ENCODE measurements around the gene STK11IP. TPM values are rescaled to one million over a fixed set of nuclear protein-coding genes. Genes with fewer than 3 reads are reported as not detected.
A peak's percentile ranks its signal among the peaks of the same experiment; 100 is the strongest.

The STK11IP gene
- total RNA-seq, 4 donors from 2014 or later: 19.4 to 62.6 (median 51.5) TPM

DNA sequence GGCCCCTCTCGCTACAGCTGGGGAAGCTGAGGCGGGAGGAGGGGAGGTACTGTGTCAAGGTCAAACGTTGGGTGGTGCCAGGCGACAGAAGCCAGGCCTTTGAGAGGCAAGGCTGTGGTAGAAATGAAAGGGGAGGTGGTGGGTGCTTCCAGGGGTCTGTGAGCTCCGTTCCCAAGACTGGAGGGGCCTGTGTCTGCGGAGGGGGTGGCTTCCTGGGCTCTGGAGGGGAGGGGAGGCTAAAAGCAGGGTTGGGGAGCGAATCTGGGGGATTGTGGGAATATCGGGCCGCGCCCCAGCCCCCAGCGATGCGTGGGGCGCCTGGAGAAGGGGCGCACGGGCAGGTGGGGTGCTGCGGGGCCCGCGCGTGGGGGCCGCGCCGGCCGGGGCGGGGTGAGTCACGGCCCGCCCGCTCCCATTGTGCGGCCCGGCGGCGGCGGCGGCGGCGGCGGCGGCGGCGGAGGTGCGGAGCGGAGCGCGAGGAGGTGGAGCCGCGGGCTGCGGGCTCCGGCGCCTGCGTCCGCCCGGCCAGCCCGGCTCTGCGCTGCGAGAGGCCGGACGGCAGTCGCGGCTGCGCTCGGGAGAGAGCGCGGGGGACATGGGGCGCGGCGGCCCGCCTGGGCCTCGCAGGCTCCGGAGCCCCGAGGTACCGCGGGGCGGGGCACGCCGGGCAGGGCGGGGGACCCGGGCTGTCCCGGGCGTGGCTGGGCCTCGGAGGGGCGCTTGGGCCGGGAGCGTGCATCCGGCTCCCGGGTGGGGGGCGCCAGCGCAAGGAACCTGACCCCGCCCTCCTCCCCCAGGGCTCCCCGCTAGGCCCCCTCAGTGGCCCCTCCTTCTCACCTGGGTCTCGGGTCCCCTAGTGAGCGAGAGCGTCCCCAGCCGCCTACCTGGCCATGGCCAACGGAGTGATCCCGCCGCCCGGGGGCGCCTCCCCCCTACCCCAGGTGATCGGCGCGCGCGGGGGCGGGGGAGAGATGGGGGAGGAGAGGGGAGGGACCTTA, 29.7 kb downstream of the STK11IP start, which contains the start of gene SLC4A3:
Gene SLC4A3 (plus strand): TSS at position 528 of the 998 bp plus-strand sequence. CDS start 363 bp downstream, at position 891.
- Histone ChIP-seq H3K4me3 (peak within 1 kb of the TSS; percentile 31 to 64 (median 54)), H3K27me3 (no peaks in the 10 kb centered on the region), H3K4me1 (peaks cover 0 to 8% (median 3%) of the 10 kb centered on the region in 4 donors), H3K9me3 (no peaks in the 10 kb centered on the region), H3K36me3 (no peaks in the 10 kb centered on the region), H3K27ac (no peak within 1 kb of the TSS)
- peak in 1 of 3 donors; percentile 44 for DNase-seq
- TF ChIP-seq, protein P1, sequence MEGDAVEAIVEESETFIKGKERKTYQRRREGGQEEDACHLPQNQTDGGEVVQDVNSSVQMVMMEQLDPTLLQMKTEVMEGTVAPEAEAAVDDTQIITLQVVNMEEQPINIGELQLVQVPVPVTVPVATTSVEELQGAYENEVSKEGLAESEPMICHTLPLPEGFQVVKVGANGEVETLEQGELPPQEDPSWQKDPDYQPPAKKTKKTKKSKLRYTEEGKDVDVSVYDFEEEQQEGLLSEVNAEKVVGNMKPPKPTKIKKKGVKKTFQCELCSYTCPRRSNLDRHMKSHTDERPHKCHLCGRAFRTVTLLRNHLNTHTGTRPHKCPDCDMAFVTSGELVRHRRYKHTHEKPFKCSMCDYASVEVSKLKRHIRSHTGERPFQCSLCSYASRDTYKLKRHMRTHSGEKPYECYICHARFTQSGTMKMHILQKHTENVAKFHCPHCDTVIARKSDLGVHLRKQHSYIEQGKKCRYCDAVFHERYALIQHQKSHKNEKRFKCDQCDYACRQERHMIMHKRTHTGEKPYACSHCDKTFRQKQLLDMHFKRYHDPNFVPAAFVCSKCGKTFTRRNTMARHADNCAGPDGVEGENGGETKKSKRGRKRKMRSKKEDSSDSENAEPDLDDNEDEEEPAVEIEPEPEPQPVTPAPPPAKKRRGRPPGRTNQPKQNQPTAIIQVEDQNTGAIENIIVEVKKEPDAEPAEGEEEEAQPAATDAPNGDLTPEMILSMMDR (IDR thresholded peaks at IDR 0.05): no peak
- TF ChIP-seq POLR2A (IDR thresholded peaks at IDR 0.05): no peak

DNA sequence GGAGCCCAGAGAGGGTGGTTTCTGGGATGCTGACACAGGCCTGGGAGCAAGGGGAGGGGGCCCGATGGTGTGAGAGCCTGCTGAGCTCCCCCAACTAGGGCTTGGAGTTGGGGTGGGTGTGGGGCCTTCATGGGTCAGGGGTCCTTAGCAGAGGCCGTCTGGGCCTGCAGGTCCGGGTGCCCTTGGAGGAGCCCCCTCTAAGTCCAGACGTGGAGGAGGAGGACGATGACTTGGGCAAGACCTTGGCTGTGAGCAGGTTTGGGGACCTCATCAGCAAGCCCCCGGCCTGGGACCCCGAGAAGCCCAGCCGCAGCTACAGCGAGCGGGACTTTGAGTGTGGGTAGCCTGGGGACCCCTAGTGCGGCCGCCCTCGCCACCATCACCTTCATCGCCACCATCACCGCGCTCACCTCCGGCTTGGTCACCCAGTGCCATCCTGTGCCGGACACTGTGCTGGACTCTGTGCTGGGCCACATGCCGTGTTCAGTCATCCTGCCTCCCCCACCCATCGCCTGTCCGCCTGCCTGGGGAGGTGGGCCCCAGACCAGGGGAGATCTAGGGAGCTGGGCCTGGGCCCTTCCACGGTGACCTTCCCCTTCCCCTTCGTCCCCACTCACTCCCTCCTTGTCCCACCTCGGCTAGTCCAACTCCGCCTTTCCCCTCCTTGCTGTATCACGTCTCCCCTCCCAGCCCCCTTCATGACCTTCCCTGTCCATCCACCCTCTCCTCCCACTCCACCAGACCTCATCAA, 30.8 kb downstream of the STK11IP start:
- TF ChIP-seq, protein P1 (IDR thresholded peaks at IDR 0.05): no peak
- no peak for TF ChIP-seq POLR2A (IDR thresholded peaks at IDR 0.05)
- Histone ChIP-seq H3K9me3 (no peaks in the 10 kb centered on the region), H3K4me1 (peaks cover 0 to 8% (median 3%) of the 10 kb centered on the region in 4 donors), H3K36me3 (no peaks in the 10 kb centered on the region), H3K27ac (no peak overlapping the region), H3K4me3 (peak overlapping the region in 1 of 4 donors; percentile 52), H3K27me3 (no peaks in the 10 kb centered on the region)
- no peak for DNase-seq

DNA sequence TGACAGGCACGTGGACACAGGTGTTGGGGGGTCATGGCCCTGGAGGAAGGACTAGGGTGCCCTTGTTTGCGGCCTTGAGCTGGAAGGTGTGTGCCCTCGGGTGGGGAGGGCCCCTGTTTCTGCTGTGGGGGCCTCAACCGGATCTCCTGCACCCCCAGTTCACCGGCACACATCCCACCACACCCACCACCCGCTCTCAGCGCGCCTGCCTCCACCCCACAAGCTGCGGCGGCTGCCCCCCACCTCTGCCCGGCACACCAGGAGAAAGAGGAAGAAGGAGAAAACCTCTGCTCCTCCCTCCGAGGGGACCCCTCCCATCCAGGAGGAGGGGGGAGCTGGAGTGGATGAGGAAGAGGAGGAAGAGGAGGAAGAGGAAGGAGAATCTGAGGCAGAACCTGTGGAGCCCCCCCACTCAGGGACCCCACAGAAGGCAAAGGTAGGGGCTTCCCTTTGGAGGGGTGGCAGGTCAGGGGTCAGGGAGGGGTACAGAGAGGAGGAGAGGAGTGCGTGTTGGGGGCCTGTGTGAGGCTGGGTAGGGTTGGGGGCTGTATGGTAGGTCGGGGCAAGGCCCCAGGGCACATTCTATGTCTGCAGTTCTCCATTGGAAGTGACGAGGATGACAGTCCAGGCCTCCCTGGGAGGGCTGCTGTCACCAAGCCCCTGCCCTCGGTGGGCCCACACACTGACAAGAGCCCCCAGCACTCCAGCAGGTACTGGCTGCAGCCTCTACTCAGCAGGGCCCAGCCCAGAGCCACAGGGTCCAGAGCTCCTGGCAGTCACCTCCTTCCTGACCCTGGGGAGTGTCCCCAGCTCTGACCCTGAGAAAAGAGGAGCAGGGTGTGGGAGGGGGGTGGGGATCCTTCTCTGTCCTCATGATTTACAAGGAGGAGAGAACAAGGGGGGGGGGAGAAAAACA, 31.6 kb downstream of the STK11IP start:
- H3K4me3 ChIP-seq: no peak overlapping the region
- H3K36me3 ChIP-seq: no peaks in the 10 kb centered on the region
- DNase-seq: no peak
- H3K27ac ChIP-seq: no peak overlapping the region
- no peaks in the 10 kb centered on the region for H3K27me3 ChIP-seq
- H3K4me1 ChIP-seq: peaks cover 0 to 8% (median 3%) of the 10 kb centered on the region in 4 donors
- TF ChIP-seq, protein P1 (IDR thresholded peaks at IDR 0.05): no peak
- TF ChIP-seq POLR2A (IDR thresholded peaks at IDR 0.05): no peak
- no peaks in the 10 kb centered on the region for H3K9me3 ChIP-seq

DNA sequence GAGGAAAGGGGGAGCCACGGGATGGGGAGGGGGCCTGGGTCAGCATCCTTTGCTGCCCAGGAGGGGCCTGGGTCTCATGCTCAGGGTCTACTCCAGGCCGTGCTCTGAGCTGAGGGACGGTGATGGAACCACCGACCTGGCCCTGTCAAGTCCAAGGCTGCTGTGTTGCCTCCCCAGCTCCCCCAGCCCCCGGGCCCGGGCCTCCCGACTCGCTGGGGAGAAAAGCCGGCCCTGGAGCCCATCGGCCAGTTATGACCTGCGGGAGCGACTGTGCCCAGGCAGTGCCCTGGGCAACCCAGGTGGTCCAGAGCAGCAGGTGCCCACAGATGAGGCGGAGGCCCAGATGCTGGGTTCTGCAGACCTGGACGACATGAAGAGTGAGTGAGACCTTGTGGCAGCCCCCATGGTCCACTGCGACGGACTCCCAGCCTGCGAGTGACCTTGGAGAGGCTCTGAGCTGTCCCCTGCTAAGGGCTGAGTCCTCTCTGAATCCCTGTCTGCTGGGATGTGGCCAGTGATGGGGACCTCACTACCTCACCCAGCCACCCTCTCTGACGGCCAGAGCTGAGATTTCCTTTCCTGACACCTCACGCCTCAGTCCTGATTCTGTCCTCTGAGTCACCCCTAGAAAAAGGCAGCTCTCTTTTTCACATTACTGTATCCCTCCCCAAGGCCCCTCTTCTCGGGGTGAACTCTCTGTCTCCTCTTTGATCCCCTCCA, 32.5 kb downstream of the STK11IP start:
- H3K4me3 ChIP-seq: no peak overlapping the region
- no peaks in the 10 kb centered on the region for H3K27me3 ChIP-seq
- H3K4me1 ChIP-seq: peaks cover 0 to 8% (median 3%) of the 10 kb centered on the region in 4 donors
- TF ChIP-seq POLR2A (IDR thresholded peaks at IDR 0.05): no peak
- H3K36me3 ChIP-seq: no peaks in the 10 kb centered on the region
- no peaks in the 10 kb centered on the region for H3K9me3 ChIP-seq
- H3K27ac ChIP-seq: no peak overlapping the region
- no peak for DNase-seq

DNA sequence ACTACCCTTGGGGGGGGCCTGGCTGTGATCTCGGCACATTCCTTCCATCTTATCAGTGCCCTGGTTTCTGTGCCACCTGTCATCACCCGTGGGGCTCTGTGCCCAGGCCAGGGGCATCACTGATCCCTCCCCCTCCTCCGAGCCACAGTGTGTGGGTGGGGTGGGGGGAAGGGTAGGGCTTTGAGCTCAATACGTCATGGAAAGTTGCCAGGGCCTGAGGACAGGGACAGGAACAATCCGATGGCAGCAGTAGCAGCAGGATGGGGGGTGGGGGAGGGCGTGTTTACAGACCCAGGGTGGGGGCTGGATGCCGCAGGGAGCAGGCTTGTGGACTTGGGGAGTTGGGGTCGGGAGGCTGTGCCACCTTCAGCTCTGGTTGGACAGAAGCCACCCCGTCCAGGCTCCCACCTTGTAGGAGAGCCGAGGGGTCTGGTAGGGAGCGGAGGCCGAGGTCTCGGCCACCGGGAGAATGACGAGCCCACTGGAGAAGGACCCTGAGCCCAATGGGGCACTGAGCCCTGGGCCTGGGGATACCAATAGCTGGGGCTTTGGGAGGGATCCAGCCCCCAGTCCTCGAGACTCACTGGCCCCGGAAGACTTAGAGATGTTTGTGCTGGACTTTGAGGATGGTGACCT, 33.2 kb downstream of the STK11IP start:
- Histone ChIP-seq H3K27me3 (no peaks in the 10 kb centered on the region), H3K9me3 (no peaks in the 10 kb centered on the region), H3K4me3 (no peak overlapping the region), H3K27ac (no peak overlapping the region), H3K4me1 (peaks cover 0 to 8% (median 3%) of the 10 kb centered on the region in 4 donors), H3K36me3 (no peaks in the 10 kb centered on the region)
- TF ChIP-seq POLR2A (IDR thresholded peaks at IDR 0.05): no peak
- TF ChIP-seq, protein P1 (IDR thresholded peaks at IDR 0.05): no peak
- DNase-seq: no peak
